ENCODE measurements around the gene TAB2.
"Not testable (repeated sequence)": the region's sequence is repeated elsewhere in the genome, so short reads cannot be mapped to it uniquely, and the experiment has no call there.

TAB2 gene

DNA sequence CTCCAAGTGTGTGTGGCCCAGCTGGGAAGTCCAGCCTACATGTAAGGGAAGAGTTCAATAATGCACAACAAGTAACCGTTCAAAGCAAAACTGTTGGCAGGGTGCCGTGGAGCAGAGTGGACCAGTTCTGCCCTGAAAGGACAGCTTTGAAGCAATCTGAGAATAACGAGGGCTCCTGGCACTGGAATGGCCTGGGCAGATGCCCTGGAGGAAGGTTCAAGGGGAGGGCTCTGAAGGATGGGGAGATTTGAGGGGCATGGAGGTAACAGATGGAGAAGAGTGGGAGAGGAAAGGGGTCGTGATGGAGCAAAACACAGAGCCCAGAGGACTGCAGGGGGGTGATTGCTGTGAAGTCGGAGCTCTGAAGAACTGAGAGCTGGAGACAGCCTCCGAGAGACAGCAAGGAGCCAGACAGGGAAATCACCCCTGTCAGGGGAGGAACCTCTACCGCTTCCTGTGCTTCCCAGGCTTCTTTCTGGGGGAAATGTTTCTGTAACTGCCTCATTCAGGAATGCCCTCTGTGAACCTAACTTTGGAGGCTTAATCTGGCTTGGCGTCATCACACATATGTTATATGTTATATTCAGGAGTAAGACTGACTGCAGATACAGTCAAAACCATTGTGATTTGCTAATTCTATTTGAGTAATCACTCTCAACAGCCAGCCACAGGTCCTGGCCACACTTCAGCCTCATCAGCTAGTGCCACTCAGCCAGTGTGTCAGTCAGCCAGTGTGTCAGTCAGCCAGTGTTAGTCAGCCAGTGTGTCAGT is 126.1 kb downstream of the TAB2 start:
- Histone ChIP-seq H3K9me3 (ENCODE audit: control insufficient read depth, low read length) (no peaks in the 10 kb centered on the region), H3K4me1 (ENCODE audit: control insufficient read depth, insufficient read depth, low read length, poor library complexity, severe bottlenecking) (peaks cover 14% of the 10 kb centered on the region), H3K27ac (ENCODE audit: low read depth, low read length, severe bottlenecking) (peak overlapping the region; percentile 16), H3K4me3 (ENCODE audit: extremely low read depth, insufficient read depth, low read length, poor library complexity, severe bottlenecking) (no peak overlapping the region), H3K36me3 (ENCODE audit: control insufficient read depth, insufficient read depth, low read length) (no peaks in the 10 kb centered on the region)
- 84 to 92% methylated on average over 6 to 7 of the region's 8 CpGs for WGBS, 2 experiments (ENCODE audit: insufficient coverage in 2 of 2)

- not testable (repeated sequence) for H3K4me3 ChIP-seq (ENCODE audit: extremely low read depth, insufficient read depth, low read length, poor library complexity, severe bottlenecking); H3K27ac ChIP-seq (ENCODE audit: low read depth, low read length, severe bottlenecking); H3K9me3 ChIP-seq (ENCODE audit: control insufficient read depth, low read length); H3K36me3 ChIP-seq (ENCODE audit: control insufficient read depth, insufficient read depth, low read length)
- WGBS, 2 experiments (ENCODE audit: insufficient coverage in 2 of 2), result 100% methylated on average over 1 to 2 of the region's 3 CpGs
- H3K4me1 ChIP-seq (ENCODE audit: control insufficient read depth, insufficient read depth, low read length, poor library complexity, severe bottlenecking), result peaks cover 14% of the 10 kb centered on the region
These were observed 127.0 kb downstream of the TAB2 start for GRCh38 chr6:149444360-149445094.

DNA sequence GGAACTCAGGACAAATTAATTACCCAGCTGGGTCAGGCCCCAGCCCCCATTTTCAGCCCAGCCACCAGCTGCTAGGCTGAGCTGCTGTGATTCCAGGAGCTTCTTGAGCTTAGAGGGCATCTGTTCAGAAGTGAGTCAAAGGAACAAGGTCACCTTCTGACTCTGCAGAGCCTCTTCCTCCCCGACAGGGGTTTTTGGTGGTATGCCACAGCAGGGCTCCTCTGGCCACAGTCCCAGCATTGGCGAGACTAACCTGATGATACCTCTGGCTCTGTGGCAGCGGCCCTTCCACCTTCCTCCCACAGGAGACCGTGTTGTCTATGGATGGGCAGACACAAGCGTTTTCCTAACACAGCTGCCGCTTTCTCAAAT is 127.6 kb downstream of the TAB2 start:
- Histone ChIP-seq H3K4me1 (ENCODE audit: control insufficient read depth, insufficient read depth, low read length, poor library complexity, severe bottlenecking) (peaks cover 11% of the 10 kb centered on the region), H3K4me3 (ENCODE audit: extremely low read depth, insufficient read depth, low read length, poor library complexity, severe bottlenecking) (no peak overlapping the region), H3K9me3 (ENCODE audit: control insufficient read depth, low read length) (no peaks in the 10 kb centered on the region), H3K36me3 (ENCODE audit: control insufficient read depth, insufficient read depth, low read length) (no peaks in the 10 kb centered on the region), H3K27ac (ENCODE audit: low read depth, low read length, severe bottlenecking) (no peak overlapping the region)
- 95% methylated on average over 4 to 5 of the region's 6 CpGs for WGBS, 2 experiments (ENCODE audit: insufficient coverage in 2 of 2)

GRCh38 chr6:149445573-149445972 is 128.1 kb downstream of the TAB2 start:
- H3K27ac ChIP-seq (ENCODE audit: low read depth, low read length, severe bottlenecking), result no peak overlapping the region
- no peaks in the 10 kb centered on the region for H3K9me3 ChIP-seq (ENCODE audit: control insufficient read depth, low read length)
- H3K4me3 ChIP-seq (ENCODE audit: extremely low read depth, insufficient read depth, low read length, poor library complexity, severe bottlenecking), result no peak overlapping the region
- H3K4me1 ChIP-seq (ENCODE audit: control insufficient read depth, insufficient read depth, low read length, poor library complexity, severe bottlenecking), result peaks cover 11% of the 10 kb centered on the region
- H3K36me3 ChIP-seq (ENCODE audit: control insufficient read depth, insufficient read depth, low read length), result no peaks in the 10 kb centered on the region
- 96 to 97% methylated on average over 6 to 7 of the region's 7 CpGs for WGBS, 2 experiments (ENCODE audit: insufficient coverage in 2 of 2)

- Histone ChIP-seq H3K4me1 (ENCODE audit: control insufficient read depth, insufficient read depth, low read length, poor library complexity, severe bottlenecking) (peaks cover 4% of the 10 kb centered on the region), H3K36me3 (ENCODE audit: control insufficient read depth, insufficient read depth, low read length) (no peaks in the 10 kb centered on the region), H3K27ac (ENCODE audit: low read depth, low read length, severe bottlenecking) (no peak overlapping the region), H3K4me3 (ENCODE audit: extremely low read depth, insufficient read depth, low read length, poor library complexity, severe bottlenecking) (no peak overlapping the region), H3K9me3 (ENCODE audit: control insufficient read depth, low read length) (no peaks in the 10 kb centered on the region)
- WGBS, 2 experiments (ENCODE audit: insufficient coverage in 2 of 2), result 86 to 94% methylated on average over 5 of the region's 5 CpGs
These were observed 129.4 kb downstream of the TAB2 start for GRCh38 chr6:149446791-149447376.

DNA sequence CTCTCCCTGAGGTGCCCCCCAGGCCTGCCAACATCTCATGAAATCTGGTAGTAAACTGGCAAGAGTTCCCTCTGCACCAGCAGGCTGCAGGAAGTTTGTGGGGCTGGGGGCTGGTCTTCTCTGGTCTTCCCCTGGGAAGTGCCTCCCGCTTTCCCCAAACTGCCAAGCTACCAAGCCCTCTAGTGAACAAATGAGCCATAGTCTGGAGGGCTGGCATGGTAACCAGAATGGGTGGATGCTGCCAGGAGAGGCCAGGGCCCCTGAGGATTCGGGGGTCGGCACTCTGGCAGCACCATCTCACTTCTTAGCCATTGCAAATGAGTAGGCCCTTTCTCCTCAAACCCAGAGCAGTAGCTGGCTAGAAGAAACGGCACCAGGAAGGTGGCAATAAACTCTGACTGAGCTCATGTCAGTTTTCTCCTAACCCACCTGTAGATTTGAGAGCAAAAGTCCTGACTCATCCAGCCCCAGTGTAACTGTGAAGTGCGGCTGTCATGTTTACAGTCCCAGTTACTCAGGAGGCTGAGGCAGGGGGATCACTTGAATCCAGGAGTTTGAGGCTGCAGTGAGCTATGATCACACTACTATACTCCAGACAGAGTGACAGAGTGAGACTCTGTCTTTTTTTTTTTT is 131.4 kb downstream of the TAB2 start:
- Histone ChIP-seq H3K27ac (ENCODE audit: low read depth, low read length, severe bottlenecking) (no peak overlapping the region), H3K4me1 (ENCODE audit: control insufficient read depth, insufficient read depth, low read length, poor library complexity, severe bottlenecking) (no peaks in the 10 kb centered on the region), H3K4me3 (ENCODE audit: extremely low read depth, insufficient read depth, low read length, poor library complexity, severe bottlenecking) (no peak overlapping the region), H3K9me3 (ENCODE audit: control insufficient read depth, low read length) (no peaks in the 10 kb centered on the region), H3K36me3 (ENCODE audit: control insufficient read depth, insufficient read depth, low read length) (no peaks in the 10 kb centered on the region)
- WGBS, 2 experiments (ENCODE audit: insufficient coverage in 2 of 2), result 83 to 92% methylated on average over 4 of the region's 5 CpGs

DNA sequence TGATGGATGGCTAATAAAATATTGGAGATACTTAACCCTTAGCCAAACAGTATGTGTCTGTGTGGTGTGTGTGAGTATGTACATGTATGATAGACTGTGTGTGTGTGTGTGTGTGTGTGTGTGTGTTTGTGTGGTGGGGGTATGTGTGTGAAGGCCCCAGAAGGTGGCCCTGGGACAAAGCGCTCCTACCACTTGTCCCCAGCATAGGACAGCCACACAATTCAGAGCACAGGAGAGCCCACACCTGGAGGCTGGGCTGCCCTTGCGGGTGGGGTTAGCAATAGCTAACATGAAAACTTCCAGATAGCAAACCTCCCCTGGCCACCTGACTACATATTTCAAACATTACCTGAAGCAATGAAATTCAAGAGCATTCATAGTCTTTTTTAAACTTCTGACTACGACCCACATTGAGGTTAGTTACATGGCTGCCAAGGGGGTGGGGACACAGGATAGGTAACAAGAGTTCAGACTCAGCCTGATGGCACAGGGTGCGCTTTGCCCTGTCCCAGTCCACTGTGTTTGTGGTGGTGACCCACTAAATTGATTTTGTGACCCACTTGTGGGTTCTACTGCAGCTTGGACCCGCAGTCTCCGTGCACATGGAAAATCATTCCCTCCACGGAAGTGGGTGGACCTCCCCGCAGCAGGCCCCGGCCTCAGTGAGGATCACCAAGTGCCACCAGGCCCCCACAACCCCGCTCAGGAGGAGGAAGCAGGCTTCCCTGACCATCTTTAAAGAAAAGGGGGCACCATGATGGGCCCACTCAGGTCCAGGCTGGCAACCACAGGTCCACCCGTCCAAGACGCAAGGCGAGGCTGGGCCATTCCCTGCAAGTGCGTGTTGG is 132.5 kb downstream of the TAB2 start:
- no peaks in the 10 kb centered on the region for H3K4me1 ChIP-seq (ENCODE audit: control insufficient read depth, insufficient read depth, low read length, poor library complexity, severe bottlenecking)
- peak overlapping the region; percentile 31 for H3K4me3 ChIP-seq (ENCODE audit: extremely low read depth, insufficient read depth, low read length, poor library complexity, severe bottlenecking)
- no peak overlapping the region for H3K27ac ChIP-seq (ENCODE audit: low read depth, low read length, severe bottlenecking)
- no peaks in the 10 kb centered on the region for H3K36me3 ChIP-seq (ENCODE audit: control insufficient read depth, insufficient read depth, low read length)
- H3K9me3 ChIP-seq (ENCODE audit: control insufficient read depth, low read length), result no peaks in the 10 kb centered on the region
- 90 to 99% methylated on average over 8 to 14 of the region's 14 CpGs for WGBS, 2 experiments (ENCODE audit: insufficient coverage in 2 of 2)

GRCh38 chr6:149450679-149451375 is 133.3 kb downstream of the TAB2 start:
- WGBS, 2 experiments (ENCODE audit: insufficient coverage in 2 of 2), result 14 to 17% methylated on average over 71 to 79 of the region's 89 CpGs
- Histone ChIP-seq H3K4me3 (ENCODE audit: extremely low read depth, insufficient read depth, low read length, poor library complexity, severe bottlenecking) (peak overlapping the region; percentile 31), H3K36me3 (ENCODE audit: control insufficient read depth, insufficient read depth, low read length) (no peaks in the 10 kb centered on the region), H3K9me3 (ENCODE audit: control insufficient read depth, low read length) (no peaks in the 10 kb centered on the region), H3K27ac (ENCODE audit: low read depth, low read length, severe bottlenecking) (no peak overlapping the region), H3K4me1 (ENCODE audit: control insufficient read depth, insufficient read depth, low read length, poor library complexity, severe bottlenecking) (no peaks in the 10 kb centered on the region)

DNA sequence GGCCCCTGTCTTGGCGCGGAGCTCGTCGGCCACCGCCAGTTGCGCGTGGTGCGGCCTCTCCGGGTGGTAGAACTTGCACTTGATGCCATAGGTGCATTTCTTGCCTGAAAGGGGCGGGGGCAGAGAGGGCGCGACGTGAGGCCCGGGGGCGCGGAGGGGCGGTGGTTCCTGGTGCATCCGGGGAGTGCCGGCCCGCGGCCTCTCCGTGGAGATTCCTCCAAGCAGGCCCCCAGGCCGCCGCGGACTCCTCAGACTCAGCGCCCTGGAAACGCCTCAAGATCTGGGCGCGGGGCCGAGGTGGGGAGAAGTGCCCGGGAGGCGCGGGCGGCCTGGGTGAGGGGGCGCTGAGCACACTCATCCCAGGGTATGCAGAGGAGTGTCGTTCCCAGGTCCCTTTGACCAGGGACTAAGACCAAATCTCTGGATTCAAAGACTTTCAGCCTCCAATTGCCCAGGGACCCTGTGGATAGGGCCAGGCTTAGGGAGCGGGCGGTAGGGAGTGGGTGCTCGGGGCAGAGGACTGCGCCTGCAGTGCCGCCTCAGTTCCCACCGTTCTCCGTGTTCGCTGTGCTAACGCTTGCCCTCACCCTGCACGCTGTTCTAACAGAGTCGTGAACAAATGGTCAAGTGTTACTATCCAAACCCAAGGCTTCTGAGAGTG is 134.0 kb downstream of the TAB2 start:
- 34 to 41% methylated on average over 39 to 40 of the region's 47 CpGs for WGBS, 2 experiments (ENCODE audit: insufficient coverage in 2 of 2)
- Histone ChIP-seq H3K27ac (ENCODE audit: low read depth, low read length, severe bottlenecking) (no peak overlapping the region), H3K36me3 (ENCODE audit: control insufficient read depth, insufficient read depth, low read length) (no peaks in the 10 kb centered on the region), H3K9me3 (ENCODE audit: control insufficient read depth, low read length) (no peaks in the 10 kb centered on the region), H3K4me1 (ENCODE audit: control insufficient read depth, insufficient read depth, low read length, poor library complexity, severe bottlenecking) (no peaks in the 10 kb centered on the region), H3K4me3 (ENCODE audit: extremely low read depth, insufficient read depth, low read length, poor library complexity, severe bottlenecking) (peak overlapping the region; percentile 31)
